BLaER1 treated with 17β-estradiol and CSF1 and Interleukin-3, amounts not matched to agents 10 nM and 100 nM (cell line): ENCODE results near the gene SERINC2.
A peak's percentile ranks its signal among the peaks of the same experiment; 100 is the strongest.
"Not testable (repeated sequence)": the region's sequence is repeated elsewhere in the genome, so short reads cannot be mapped to it uniquely, and the experiment has no call there.

Experiments used
- H3K27ac ChIP-seq, 11 experiments: shearing (Covaris generic); formaldehyde crosslinking; 2 replicates each; pipeline ENCODE4 v1.8.1; 2022
- H3K27me3 ChIP-seq, 11 experiments: shearing (Covaris generic); formaldehyde crosslinking; 2 replicates each; pipeline ENCODE4 v1.8.1; 2022
- H3K36me3 ChIP-seq, 11 experiments: shearing (Covaris generic); formaldehyde crosslinking; 2 replicates each; pipeline ENCODE4 v1.8.1; 2022
- H3K4me1 ChIP-seq, 10 experiments: shearing (Covaris generic); formaldehyde crosslinking; 2 replicates each; pipeline ENCODE4 v1.8.1; 2022
- H3K4me2 ChIP-seq, 11 experiments: shearing (Covaris generic); formaldehyde crosslinking; 2 replicates each; pipeline ENCODE4 v1.8.1; 2022
- H3K4me3 ChIP-seq, 10 experiments: shearing (Covaris generic); formaldehyde crosslinking; 2 replicates each; pipeline ENCODE4 v1.8.1; 2022
- H3K9ac ChIP-seq, 11 experiments: shearing (Covaris generic); formaldehyde crosslinking; 2 replicates each; pipeline ENCODE4 v1.8.1; 2022
- H3K9me3 ChIP-seq, 11 experiments: shearing (Covaris generic); formaldehyde crosslinking; replicated peaks in 1 of 11; 2 replicates each; pipeline ENCODE4 v1.8.1; 2022
- H4K20me1 ChIP-seq, 11 experiments: shearing (Covaris generic); formaldehyde crosslinking; 2 replicates each; pipeline ENCODE4 v1.8.1; 2022
- Cebpa-rat ChIP-seq, 11 experiments: shearing (Covaris generic); IDR thresholded peaks; 2 replicates each; pipeline ENCODE4 v1.8.1; 2022

SERINC2 gene

GRCh38 chr1:31424568-31424967 is 11.6 kb downstream of the SERINC2 start:
- Histone ChIP-seq H3K4me1 (peaks cover 33 to 63% (median 52%) of the 10 kb centered on the region in 10 experiments), H3K4me3 (peak overlapping the region in 1 of 10 experiments; percentile 48; a peak in 3 of 20 replicates), H3K27ac (peak overlapping the region in 8 of 11 experiments; percentile 16 to 85 (median 68); a peak in 13 of 22 replicates), H3K27me3 (peaks cover 0 to 12% (median 0%) of the 10 kb centered on the region in 11 experiments; a peak in 3 of 22 replicates), H4K20me1 (no peaks in the 10 kb centered on the region), H3K4me2 (peak overlapping the region; percentile 80 to 95 (median 88); a peak in 21 of 22 replicates), H3K9me3 (no peaks in the 10 kb centered on the region), H3K36me3 (peaks cover 0 to 3% (median 0%) of the 10 kb centered on the region in 11 experiments; a peak in 1 of 22 replicates), H3K9ac (peak overlapping the region in 6 of 11 experiments; percentile 17 to 81 (median 69); a peak in 11 of 22 replicates)
- no peak for TF ChIP-seq Cebpa-rat (IDR thresholded peaks at IDR 0.05)

- H3K4me2 ChIP-seq, result peak overlapping the region in 8 of 11 experiments; percentile 80 to 95 (median 88); a peak in 16 of 22 replicates
- H3K9ac ChIP-seq, result peak overlapping the region in 2 of 11 experiments; percentile 73 to 77; a peak in 4 of 22 replicates
- no peaks in the 10 kb centered on the region for H3K9me3 ChIP-seq
- peaks cover 0 to 12% (median 0%) of the 10 kb centered on the region in 11 experiments; a peak in 3 of 22 replicates for H3K27me3 ChIP-seq
- peaks cover 37 to 67% (median 55%) of the 10 kb centered on the region in 10 experiments for H3K4me1 ChIP-seq
- no peaks in the 10 kb centered on the region for H4K20me1 ChIP-seq
- H3K36me3 ChIP-seq, result peaks cover 0 to 3% (median 0%) of the 10 kb centered on the region in 11 experiments; a peak in 1 of 22 replicates
- no peak overlapping the region for H3K4me3 ChIP-seq
- TF ChIP-seq Cebpa-rat (IDR thresholded peaks at IDR 0.05), result no peak
- peak overlapping the region in 4 of 11 experiments; percentile 76 to 85 (median 80); a peak in 7 of 22 replicates for H3K27ac ChIP-seq
Measured at GRCh38 chr1:31425301-31426081, 12.5 kb downstream of the SERINC2 start.

- H3K27ac ChIP-seq, result peak overlapping the region in 2 of 11 experiments; percentile 80 to 85; a peak in 3 of 22 replicates
- no peak for TF ChIP-seq Cebpa-rat (IDR thresholded peaks at IDR 0.05)
Measured at GRCh38 chr1:31426249-31426922, 13.4 kb downstream of the SERINC2 start.

GRCh38 chr1:31427322-31427721 is 14.3 kb downstream of the SERINC2 start:
- Histone ChIP-seq H3K4me1 (peaks cover 25 to 55% (median 43%) of the 10 kb centered on the region in 10 experiments), H3K36me3 (peaks cover 0 to 3% (median 0%) of the 10 kb centered on the region in 11 experiments; a peak in 1 of 22 replicates), H3K4me2 (no peak overlapping the region), H4K20me1 (no peaks in the 10 kb centered on the region), H3K27me3 (peaks cover 0 to 12% (median 0%) of the 10 kb centered on the region in 11 experiments; a peak in 3 of 22 replicates), H3K27ac (no peak overlapping the region), H3K4me3 (no peak overlapping the region), H3K9me3 (no peaks in the 10 kb centered on the region), H3K9ac (no peak overlapping the region)
- TF ChIP-seq Cebpa-rat (IDR thresholded peaks at IDR 0.05), result no peak

More at GRCh38 chr1:31426249-31426922, 13.4 kb downstream of the SERINC2 start:
- Histone ChIP-seq H3K4me1 (peaks cover 34 to 64% (median 52%) of the 10 kb centered on the region in 10 experiments), H3K27me3 (peaks cover 0 to 12% (median 0%) of the 10 kb centered on the region in 11 experiments; a peak in 3 of 22 replicates), H3K9me3 (no peaks in the 10 kb centered on the region), H3K9ac (0 out of 22 replicates have a peak overlapping the region, but pooled peaks of 1 of the 11 experiments have one; percentile 40), H3K4me2 (peak overlapping the region in 7 of 11 experiments; percentile 80 to 95 (median 88); a peak in 9 of 22 replicates), H4K20me1 (no peaks in the 10 kb centered on the region), H3K4me3 (no peak overlapping the region), H3K36me3 (peaks cover 0 to 3% (median 0%) of the 10 kb centered on the region in 11 experiments; a peak in 1 of 22 replicates)

- TF ChIP-seq Cebpa-rat (IDR thresholded peaks at IDR 0.05), result no peak
- Histone ChIP-seq H3K27me3 (peaks cover 0 to 5% (median 0%) of the 10 kb centered on the region in 11 experiments; a peak in 1 of 22 replicates), H3K4me1 (peaks cover 13 to 53% (median 41%) of the 10 kb centered on the region in 10 experiments), H3K9ac (no peak overlapping the region), H3K27ac (no peak overlapping the region), H3K36me3 (peaks cover 0 to 3% (median 0%) of the 10 kb centered on the region in 11 experiments; a peak in 1 of 22 replicates), H4K20me1 (no peaks in the 10 kb centered on the region), H3K4me3 (no peak overlapping the region), H3K4me2 (no peak overlapping the region), H3K9me3 (no peaks in the 10 kb centered on the region)
Measured at GRCh38 chr1:31428436-31429221, 15.6 kb downstream of the SERINC2 start.

- peaks cover 0 to 3% (median 0%) of the 10 kb centered on the region in 11 experiments; a peak in 1 of 22 replicates for H3K36me3 ChIP-seq
- no peaks in the 10 kb centered on the region for H3K27me3 ChIP-seq
- no peaks in the 10 kb centered on the region for H3K9me3 ChIP-seq
- 0 out of 22 replicates have a peak overlapping the region, but pooled peaks of 2 of the 11 experiments have one; percentile 6 to 23 for H3K4me2 ChIP-seq
- peaks cover 13 to 53% (median 41%) of the 10 kb centered on the region in 10 experiments for H3K4me1 ChIP-seq
- H4K20me1 ChIP-seq, result no peaks in the 10 kb centered on the region
- no peak overlapping the region for H3K4me3 ChIP-seq
- H3K27ac ChIP-seq, result no peak overlapping the region
- no peak for TF ChIP-seq Cebpa-rat (IDR thresholded peaks at IDR 0.05)
- no peak overlapping the region for H3K9ac ChIP-seq
Measured at GRCh38 chr1:31429583-31429982, 16.6 kb downstream of the SERINC2 start.

GRCh38 chr1:31431351-31432257 is 18.6 kb downstream of the SERINC2 start:
- not testable (repeated sequence) for H3K36me3 ChIP-seq

More at GRCh38 chr1:31431351-31432257, 18.6 kb downstream of the SERINC2 start:
- H3K27ac ChIP-seq, H4K20me1 ChIP-seq, H3K27me3 ChIP-seq, H3K9ac ChIP-seq, H3K4me2 ChIP-seq, H3K9me3 ChIP-seq, H3K4me3 ChIP-seq: not testable (repeated sequence)
- peaks cover 17 to 49% (median 35%) of the 10 kb centered on the region in 10 experiments for H3K4me1 ChIP-seq
